Stimulated activated CD8-positive, alpha-beta memory T cell treated with anti-CD3 and anti-CD28 coated beads, Interleukin-4, amount 100 ng/mL, for 1 hour (primary cell): ENCODE data around the gene CD34.
"Not testable (repeated sequence)": the region's sequence is repeated elsewhere in the genome, so short reads cannot be mapped to it uniquely, and the experiment has no call there.

Experiments used
- DNase-seq, 2 donors: peaks; one replicate each; pipeline ENCODE4 v3.0.0-alpha.2; 2020; ENCODE audit warnings: low read depth in 2 of 2, low spot score in 1 of 2

Gene CD34, protein sequence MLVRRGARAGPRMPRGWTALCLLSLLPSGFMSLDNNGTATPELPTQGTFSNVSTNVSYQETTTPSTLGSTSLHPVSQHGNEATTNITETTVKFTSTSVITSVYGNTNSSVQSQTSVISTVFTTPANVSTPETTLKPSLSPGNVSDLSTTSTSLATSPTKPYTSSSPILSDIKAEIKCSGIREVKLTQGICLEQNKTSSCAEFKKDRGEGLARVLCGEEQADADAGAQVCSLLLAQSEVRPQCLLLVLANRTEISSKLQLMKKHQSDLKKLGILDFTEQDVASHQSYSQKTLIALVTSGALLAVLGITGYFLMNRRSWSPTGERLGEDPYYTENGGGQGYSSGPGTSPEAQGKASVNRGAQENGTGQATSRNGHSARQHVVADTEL

DNA sequence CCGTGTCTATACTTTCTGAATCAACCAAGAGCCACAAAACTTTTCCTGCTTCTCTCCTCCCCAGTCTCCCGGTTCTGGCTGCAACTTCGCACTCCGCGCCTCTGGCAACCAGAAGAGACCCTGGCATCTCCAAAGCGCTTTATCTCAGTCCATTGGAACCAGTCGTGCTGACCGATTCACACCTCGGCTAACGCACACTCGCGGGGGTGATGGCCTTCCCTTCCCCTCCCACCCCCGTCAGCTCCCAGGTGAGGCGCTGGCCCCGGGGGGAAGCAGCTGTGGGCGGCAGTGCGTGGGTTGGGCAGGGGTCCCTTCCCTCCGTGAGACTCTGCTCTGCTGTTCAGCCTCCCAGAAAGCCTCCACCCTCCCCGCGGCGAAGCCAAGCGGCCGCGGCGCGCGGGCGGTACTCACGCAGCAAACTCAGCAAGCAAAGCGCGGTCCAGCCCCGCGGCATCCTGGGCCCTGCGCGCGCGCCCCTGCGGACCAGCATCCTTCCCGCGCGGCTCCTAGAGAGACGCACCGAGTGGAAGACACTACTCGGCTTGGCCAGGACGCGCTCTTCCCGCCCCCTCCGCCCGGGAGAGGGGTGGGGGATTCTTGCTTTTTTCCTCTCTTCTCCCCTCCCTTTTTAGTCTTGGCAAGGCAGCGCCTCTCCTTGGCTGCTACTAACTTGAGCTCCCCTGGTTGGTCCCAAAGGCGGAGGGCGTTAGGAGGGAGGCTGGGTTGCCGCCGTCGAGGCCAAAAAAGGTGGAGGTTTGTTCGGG is at the start of gene CD34:
Gene CD34, minus strand, starts transcription at position 535 of the 764 bp plus-strand sequence. Its CDS starts 45 bp downstream, at position 490.
- DNase-seq, result no peak

DNA sequence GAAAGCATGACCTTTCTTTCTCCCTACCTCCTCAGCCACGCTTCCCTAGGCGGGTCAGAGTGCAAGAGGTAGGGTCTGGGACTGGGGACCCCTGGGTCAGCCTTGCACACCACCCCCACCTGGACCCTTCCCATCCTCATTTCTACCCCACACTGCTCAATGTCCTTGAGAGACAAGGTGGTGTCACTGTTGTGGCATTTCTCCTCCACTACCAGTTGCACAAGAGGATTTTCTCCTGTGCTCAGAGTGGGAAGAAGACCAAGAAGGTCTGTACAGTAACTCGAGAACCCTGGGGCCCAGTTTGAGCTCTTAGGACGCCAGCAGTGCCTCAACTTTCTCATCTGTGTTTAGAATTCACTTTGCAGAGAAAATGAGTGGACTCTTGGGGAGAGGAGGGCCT is 49.4 kb upstream of the CD34 start:
- DNase-seq, result no peak

DNA sequence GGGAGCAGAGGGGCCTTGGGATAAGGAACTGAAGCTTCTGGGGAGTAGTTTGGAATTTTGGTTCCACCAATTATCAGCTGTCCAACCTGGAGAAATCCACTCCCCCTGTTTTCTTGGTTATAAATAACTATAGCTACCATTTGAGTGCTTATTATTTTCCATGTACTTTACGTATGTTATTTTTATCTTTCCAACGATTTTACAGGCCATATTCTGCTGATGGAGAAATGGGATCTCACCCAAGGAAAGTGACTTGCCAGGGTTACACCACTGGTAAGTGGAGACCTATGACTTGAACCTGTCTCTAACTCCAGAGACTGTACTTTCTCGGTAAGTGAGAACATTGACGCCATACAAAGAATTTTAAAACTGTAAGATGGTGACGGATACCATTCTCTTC is 49.0 kb upstream of the CD34 start:
- DNase-seq, result no peak

DNA sequence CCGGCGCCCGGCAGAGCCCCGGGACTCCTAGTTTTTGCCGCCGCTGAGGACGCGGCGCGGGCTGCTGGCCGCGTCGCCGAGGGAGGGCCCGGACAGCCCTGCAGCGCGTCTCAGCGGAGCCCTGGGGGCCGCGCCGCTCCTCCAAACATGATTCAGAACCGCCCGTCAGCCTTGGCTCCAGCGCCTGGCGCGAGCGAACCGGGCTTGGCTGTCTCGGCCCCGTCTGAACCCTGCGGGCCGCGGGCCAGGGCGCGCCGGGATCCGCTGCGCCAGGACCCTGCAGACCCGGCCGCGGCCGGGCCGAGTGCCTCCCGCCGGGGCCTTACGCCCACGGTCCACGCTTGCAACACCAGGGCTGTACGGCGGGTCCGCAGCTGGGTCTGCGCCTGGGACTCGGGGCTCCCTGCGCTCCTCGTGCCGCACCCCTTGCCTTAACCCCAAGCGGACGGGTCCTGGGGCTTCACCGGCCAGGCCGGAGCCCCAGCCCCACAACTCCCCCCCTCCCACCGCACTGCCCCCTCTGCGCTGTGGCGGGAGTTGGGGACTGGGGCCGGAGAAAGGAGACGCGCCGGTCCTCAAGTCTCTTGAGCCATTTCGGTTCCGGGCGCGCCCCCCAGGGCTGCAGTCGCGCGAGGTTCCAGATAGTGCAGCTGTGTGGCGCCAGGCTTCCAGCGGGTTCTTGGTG is 48.4 kb upstream of the CD34 start:
- DNase-seq, result no peak

DNA sequence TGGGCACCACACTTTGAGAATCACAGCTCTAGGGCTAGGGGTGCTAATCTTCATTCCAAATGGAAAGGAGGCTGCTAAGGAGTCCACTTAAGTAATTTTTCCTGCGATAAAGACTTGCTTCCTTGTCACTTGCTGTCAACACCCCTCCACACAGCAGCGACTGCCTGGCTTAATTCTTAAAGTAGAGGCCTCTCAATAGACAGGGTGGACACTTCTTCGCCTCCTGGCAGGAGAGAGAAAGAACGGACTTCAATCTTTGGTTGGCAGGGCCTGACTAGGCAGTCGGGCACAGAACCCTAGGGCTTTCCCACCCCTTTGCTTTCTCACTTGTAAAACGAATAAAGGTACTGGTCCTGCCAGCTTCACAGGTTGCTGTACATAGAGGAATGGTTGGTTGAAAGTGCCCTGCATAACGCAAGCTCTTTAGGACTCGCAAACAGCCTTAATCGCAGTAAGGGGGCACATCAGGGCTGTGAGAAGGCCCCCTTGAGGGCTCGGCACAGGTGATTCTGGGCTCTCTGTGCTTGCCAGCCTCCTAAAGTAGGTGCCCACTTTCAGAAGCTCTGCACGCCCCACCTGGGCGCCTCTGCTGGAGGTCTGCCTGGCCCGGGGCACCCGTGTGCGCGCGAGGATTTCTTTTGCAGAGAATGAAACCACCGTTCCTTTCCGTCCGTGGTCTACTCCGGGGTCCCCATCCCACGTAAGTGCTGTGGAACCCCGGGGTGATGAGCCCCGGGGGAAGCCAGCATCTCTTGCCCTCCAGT is 47.6 kb upstream of the CD34 start:
- DNase-seq, result no peak

DNA sequence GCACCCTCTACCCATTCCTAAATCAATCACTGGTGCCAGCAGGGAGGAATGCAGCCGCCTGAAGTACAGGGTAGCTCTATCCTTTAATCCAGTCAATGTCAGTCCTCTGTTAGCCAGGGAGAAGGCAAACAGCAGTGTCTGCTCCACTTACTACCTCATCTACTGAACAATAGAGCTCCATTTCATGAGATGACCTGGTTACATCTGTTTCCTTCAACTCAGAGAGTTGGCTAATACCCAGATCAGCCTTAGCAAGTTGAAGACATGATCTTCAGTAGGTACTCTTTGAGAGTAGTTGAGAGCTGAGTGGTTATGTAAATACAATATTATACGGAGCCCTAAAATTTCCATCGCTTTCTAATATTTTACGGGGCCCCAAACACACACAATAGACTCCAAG is 46.1 kb upstream of the CD34 start:
- no peak for DNase-seq

DNA sequence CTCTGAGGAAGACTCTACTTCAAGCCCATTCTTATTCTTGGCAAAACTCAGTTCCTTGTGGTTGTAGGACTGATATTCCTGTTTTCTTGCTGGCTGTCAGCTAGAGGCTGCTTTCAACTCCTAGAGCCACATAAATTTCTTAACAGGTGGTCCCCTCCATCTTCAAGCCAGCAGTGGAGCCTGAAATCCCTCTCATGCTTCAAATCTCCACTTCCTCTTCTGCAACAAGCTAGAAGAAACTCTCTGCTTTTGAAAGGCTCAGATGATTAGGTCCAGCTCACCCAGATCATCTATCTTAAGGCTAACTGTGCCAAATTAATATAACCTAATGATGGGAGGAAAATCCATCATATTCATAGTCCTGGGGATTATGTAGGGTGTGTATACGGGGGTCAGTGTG is 43.2 kb upstream of the CD34 start:
- DNase-seq, result no peak

DNA sequence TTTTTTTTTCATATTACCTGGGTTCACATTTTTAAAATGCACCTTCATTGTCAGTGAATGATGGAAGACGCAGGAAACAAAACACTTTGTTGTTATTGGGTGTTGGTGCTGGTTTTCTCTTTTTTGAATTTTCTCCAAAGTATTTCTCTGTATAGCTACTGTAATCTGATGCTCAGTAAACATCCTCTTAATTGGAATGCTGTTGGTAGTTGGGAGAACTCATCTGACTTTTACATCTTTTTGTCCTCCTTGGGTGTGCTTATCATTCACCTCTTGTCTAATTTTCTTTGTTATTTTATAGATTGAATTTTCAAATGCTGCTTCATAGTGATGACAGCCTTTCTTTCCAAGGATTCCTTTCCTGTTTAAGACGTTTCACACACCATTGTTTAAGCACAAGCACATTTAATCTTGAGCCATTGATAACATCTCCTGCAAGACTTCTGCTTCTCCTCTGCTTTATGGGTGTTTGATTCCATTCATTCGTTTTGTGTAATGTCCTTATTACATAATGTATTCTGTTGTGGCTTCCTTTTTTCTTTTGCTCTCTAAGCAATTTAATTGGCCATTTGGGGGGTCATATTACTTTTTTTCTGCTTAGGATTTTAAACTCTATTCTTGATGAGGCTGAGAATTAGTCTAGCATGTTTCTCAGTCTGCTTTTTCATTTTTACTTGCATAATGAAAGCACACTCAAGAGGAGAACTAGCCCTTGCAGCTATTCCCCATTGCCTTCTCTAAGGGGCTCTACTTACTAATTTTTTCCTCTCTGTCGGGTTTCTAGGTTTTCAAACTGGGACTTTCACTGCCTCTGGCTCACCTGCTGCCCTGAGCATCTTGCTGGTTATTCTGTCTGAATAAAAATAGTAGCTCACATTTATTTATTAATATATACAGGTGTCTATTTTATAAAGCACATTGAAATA is 42.0 kb upstream of the CD34 start:
- DNase-seq, result no peak

DNA sequence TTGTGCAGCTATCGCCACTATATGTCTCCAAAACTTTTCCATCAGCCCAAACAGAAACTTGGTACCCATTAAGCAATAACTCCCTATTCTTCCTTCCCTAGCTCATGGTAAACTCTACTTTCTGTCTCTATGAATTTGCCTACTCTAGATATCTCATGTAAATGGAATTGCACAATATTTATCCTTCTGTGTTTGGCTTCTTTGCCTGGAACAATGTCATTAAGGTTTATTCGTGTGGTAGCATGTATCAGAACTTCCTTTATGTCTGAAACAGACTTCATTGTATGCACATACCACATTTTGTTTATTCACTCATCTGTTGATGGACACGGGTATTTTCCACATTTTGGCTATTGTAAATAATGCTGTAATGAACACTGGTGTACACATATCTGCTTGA is 40.7 kb upstream of the CD34 start:
- DNase-seq, result no peak

DNA sequence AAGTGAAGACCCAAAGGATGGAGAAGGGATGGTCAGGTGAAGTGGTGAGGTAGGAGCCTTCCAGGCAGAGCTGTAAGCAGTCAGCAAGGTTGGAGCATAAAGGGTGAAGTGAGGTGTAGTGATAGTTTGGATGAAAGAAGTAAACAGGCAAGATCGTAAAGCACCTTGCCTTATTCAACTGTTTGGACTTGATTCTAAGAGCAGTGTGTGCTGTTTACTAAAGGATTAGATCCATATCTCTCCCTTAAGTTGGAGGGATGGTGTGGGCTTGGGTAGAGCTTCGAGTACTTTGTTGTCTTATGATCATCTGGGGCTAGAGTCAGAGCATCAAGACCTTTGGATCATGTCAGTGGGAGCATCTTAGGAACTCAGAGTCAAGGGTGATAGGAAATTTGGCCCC is 39.8 kb upstream of the CD34 start:
- DNase-seq, result no peak

DNA sequence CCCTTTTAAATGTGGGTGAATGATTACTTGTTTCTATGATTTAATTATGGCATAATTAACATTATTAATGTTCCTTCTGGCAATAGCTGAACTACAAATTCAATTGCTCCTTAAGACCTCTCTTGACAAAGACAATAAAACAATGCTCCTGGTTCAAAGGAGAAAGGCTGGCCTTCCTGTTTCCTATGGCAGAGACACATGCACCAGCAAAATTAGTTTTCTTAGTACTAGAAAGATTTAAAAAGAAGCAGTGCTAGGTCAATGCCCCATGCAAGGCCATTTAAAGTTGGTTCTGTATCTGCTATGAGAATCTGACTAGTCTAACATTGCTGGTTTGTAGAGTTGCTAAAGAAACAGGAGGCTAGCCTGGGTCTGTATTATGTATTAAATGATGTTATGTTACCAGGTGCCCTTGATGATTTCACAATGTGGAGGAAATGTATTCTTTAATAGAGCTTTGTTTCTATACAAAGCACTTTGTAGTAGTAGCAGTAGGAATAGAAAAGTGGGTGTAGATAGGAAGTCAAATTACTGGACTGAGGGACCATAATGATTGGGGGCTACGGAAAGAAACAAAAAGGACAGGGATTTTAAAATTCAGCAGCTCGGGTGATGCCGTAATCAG is 38.8 kb upstream of the CD34 start:
- no peak for DNase-seq

DNA sequence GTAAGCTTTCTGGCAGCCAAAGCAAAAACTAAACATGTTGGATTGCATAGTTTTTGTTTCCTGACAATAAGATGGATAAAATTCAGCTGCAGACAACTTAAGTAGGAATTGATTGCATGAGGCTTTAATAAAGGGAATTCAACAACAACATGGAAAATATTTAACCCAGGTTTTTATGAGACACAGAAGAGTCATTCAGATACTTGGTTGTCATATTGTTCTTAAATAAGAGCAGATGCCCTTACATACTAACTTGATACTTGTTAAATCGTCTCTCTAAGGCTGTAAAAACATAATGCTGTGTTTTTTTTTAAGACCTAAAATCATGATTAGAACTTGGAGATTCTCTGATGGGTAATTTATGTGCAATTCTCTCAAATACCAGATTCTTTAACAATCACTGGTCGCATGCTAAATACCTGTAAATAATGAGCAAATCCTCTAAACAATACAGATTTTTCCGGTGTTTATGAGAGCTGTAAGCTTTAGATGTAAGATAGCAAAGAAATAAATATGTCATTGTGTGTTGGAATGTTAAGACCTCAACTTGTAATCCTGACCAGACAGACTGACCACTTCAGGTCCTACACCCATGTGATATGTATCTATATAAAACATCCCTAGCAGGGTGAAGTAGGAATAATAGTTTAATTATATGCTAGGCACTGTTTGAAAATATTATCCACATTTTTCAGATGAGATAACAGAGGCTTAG is 37.8 kb upstream of the CD34 start:
- no peak for DNase-seq

DNA sequence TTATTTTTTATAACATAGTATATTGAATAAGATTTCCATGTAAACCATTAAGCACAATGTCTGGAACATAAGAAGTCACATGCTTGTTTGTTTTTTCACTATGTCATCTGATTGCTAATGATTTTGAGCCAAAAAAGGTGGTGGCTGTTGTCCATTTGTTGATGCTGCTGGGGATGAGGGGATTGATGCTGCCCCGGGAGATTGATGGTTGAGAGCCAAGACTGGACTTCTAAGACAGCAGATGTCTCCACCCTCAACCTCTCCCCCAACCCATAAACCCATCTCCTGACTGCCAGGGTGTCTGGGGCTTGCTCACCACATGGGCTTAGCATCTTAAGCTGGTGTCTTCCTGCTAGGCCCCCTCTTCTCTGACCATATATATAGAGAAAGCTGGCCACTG is 35.8 kb upstream of the CD34 start:
- DNase-seq, result no peak

DNA sequence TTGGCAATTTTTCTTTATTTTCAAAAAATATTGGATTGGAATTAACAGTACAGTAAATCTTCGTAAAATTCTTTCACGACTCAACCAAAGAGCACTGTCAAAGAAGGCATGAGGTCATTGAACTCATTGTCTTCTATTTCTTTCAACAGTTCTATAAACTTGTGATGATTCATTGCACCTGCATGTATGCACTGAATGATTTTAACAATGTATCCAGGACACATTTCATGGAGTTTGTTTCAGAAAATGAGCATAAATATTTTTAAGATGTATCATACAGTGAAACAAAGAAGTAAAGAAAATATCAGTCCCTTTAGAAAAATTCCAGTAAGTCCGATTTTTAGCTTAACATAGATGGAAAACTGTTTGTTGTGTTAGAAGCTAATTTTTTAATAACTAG is 33.6 kb upstream of the CD34 start:
- DNase-seq, result no peak

DNA sequence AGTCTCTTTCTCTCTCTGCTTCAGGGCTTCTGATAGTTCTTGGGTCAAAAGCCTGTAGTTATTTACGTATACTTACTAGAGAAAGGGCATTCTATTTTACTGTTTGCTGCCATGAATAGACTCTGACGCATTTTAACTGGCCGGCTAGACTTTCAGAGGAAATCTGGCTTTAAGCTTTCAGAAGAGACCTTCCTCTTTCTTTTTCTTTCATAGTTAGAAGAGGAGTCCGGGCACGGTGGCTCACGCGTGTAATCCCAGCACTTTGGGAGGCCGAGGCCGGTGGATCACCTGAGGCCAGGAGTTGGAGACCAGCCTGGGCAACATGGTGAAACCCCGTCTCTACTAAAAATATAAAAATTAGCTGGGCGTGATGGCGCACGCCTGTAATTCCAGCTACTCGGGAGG is 31.4 kb upstream of the CD34 start:
- not testable (repeated sequence) for DNase-seq

DNA sequence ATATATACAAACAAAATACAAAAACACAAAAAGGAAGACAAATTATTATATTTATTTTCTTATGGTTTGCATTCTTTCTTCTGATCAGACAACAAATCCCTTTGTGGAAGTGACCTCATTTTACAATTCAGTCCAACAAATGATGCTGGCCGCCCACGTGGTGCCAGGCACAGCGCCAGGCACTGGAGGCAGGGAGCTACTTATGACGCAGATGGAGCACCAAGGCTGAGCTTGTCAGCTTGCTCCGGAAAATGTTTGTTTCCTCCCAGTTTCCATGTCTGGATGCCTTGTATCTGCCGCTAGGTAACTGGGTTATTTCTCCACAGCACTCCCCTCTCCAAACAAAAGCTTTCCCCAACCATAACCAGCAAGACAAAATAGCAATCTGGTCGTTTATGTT is 30.7 kb upstream of the CD34 start:
- no peak for DNase-seq

DNA sequence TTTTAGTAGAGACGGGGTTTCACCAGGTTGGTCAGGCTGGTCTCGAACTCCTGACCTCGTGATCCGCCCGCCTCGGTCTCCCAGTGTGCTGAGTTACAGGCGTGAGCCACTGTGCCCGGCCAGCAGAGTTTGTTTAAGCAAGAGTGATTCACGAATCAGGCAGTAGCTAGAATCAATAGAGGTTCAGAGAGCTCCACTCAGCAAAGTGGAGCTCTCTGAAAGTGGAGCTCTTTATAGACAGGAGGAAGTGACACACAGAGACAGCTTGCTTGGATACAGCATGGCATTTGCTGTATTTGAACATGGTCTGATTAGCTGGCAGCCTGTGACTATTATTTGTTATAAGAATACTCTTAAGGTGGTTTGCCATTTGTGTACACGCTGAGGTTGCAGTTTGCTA is 27.1 kb upstream of the CD34 start:
- DNase-seq, result no peak

DNA sequence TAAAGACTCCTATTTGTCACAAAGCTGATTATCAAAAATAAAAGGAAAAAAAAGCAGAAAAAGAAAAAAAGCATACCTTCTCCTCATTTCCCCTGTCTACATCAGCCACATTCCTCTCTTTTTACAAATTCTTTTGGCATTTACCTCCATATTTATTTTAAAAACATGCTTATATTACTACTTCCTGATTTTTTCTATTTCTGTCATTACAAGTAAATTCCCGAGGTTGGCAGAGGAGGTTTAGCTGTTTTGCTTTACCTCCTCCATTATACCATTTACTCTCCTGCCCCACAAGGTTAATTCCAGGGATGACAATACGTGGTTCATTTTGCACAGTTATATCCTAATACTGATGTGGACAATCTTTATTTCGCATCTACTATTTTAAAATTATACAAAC is 26.3 kb upstream of the CD34 start:
- no peak for DNase-seq

DNA sequence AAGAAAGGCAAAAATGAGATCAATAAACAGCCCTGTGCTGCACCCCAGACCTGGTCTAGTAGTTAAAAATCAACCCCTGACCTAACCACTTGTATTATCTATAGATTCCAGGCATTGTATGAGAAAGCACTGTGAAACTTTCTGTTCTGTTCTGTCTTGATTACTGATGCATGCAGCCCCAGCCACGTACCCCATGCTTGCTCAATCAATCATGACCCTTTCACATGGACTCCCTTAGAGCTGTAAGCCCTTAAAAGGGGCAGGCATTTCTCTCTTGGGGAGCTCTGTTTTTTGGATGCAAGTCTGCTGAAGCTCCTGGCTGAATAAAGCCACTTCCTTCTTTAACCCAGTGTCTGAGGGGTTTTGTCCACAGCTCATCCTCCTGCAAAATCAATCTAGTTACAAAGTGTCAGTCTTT is 24.2 kb upstream of the CD34 start:
- no peak for DNase-seq
